Fibroblast of skin of scalp (primary cell): ENCODE measurements around the gene ANKRD52.

Experiments
- DNase-seq: peaks from one replicate; pipeline ENCODE4 v3.0.0-alpha.2; 2013

ANKRD52 gene

GRCh38 chr12:56205445-56205844 is 52.7 kb downstream of the ANKRD52 start:
- DNase-seq, result no peak

DNA sequence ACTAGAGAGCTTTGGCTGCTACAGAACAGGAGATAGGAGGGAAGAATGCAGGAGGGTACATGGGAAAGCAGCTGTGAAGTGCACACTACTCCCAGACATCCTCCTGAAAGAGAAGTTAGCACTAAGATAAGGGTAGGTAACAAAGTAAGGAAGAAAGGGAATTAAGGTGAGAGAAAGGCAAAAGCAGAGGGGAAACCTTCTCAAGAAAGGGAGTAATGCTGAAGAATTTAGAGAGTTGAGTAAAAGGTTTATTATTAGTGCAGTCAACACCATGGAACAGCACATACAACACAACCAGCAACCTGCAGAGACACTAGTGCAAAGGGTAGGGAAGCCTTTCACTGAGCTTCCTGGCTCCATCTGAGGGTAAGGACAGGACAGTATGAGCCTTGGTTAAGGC is 53.9 kb downstream of the ANKRD52 start:
- DNase-seq, result no peak

- DNase-seq, result no peak
Observed at GRCh38 chr12:56202838-56203237, 55.3 kb downstream of the ANKRD52 start.

GRCh38 chr12:56202366-56202765 is 55.8 kb downstream of the ANKRD52 start:
- no peak for DNase-seq

- peak; percentile 30 for DNase-seq
Observed at GRCh38 chr12:56198836-56199235, 59.3 kb downstream of the ANKRD52 start.

GRCh38 chr12:56197921-56198635 is 60.1 kb downstream of the ANKRD52 start:
- DNase-seq, result no peak

GRCh38 chr12:56196818-56197550 is 61.2 kb downstream of the ANKRD52 start:
- peak; percentile 91 for DNase-seq

GRCh38 chr12:56193025-56193578 is 65.1 kb downstream of the ANKRD52 start:
- DNase-seq, result peak; percentile 88

DNA sequence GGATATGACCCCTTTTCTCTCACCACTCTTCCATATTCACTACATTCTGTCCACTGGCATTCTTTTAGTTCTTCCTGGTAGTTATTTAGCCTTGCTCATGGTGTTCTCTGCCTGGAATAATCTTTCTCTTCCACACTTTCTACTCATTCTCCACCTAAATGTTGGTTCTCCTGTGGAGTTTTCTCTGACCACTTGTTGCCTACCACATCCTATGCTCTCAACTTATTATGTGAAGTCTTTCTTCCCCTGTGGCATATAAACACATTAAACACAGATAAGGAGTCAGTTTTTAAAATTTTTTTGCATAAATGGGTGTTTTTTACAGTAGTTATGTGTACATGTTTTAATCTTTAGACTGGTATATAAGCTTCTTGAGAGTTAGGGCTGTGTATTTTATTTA is 65.6 kb downstream of the ANKRD52 start:
- DNase-seq, result no peak

- no peak for DNase-seq
Observed at GRCh38 chr12:56190695-56191155, 67.5 kb downstream of the ANKRD52 start.

GRCh38 chr12:56189918-56190694 is 68.1 kb downstream of the ANKRD52 start:
- DNase-seq, result peak; percentile 90

- DNase-seq, result peak; percentile 91
Observed at GRCh38 chr12:56189099-56189917, 68.9 kb downstream of the ANKRD52 start, which contains the start of gene SMARCC2. TSS of gene SMARCC2 (minus strand) at chr12:56189483. CDS start at chr12:56189461, 22 bp downstream.

DNA sequence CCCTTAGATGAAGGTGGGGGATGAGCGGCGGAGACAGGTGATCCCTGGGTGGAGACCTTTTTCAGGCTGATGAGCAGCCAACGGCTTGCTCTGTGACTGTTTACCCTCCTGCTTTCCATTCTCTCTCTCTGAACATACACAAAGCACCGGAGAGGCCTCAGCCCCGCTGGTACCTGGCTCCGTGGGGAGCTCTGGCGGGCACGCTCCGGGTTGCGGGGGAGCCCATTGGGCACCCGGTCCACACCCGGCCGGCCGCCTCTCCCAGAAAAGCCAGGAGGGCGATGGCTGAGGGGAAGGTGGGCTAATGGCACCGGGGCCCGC is 69.4 kb downstream of the ANKRD52 start:
- no peak for DNase-seq

DNA sequence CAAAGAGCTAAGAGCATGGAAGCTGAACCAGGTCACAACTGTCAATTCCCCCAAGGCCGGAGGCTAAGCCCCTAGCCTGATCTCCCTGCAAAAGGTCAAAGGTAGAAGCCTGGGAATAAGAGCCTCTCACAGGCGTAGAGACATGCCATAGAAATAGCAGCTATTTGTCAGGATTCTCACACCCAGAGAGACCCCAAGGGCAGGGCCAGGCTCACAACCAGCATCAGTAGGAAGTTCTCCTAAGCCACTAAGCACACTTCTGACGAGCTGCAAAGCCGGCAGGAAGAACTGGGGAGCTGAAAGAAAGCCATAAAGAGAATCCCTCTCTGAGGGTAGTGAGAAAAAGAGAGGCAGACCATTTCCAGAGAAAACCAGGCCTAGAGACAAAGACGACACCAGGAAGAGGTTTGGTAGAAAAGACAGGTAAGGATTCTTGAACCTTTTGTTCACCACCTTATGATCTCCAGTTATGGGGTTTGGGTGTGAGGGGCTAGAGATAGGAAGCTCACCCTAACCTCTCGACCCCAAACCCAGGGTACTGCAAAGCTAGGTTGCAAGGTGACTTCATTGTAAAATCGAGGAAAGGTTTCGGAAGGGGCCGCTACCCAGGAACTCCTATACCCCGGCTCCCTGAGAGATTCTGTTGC is 69.9 kb downstream of the ANKRD52 start:
- no peak for DNase-seq
